ENCODE results near the gene MOB3A. TPM values are rescaled to one million over a fixed set of nuclear protein-coding genes. Genes with fewer than 3 reads are reported as not detected.
A peak's percentile ranks its signal among the peaks of the same experiment; 100 is the strongest.

The MOB3A gene
- total RNA-seq, 3 donors from 2014 or later = 128 to 137 (median 137) TPM

- Mint-ChIP-seq H3K4me1 (ENCODE audit: low read depth) (peaks cover 48% of the 10 kb centered on the region), H3K9me3 (no peaks in the 10 kb centered on the region)
Measured at GRCh38 chr19:2047076-2047448, 49.1 kb downstream of the MOB3A start.

GRCh38 chr19:2046046-2046907, 49.8 kb downstream of the MOB3A start:
- ATAC-seq = no peak
- H3K4me1 Mint-ChIP-seq (ENCODE audit: low read depth) = peaks cover 44% of the 10 kb centered on the region
- H3K9me3 Mint-ChIP-seq = no peaks in the 10 kb centered on the region
- peaks cover 6% of the 10 kb centered on the region for H3K36me3 Mint-ChIP-seq (ENCODE audit: insufficient read depth)
- no peak for DNase-seq
- H3K27me3 Mint-ChIP-seq (ENCODE audit: low read depth) = no peaks in the 10 kb centered on the region
- no peak overlapping the region for H3K4me3 Mint-ChIP-seq

More at GRCh38 chr19:2047076-2047448, 49.1 kb downstream of the MOB3A start:
- Mint-ChIP-seq H3K4me3 (no peak overlapping the region), H3K36me3 (ENCODE audit: insufficient read depth) (peaks cover 6% of the 10 kb centered on the region), H3K27me3 (ENCODE audit: low read depth) (no peaks in the 10 kb centered on the region)
- ATAC-seq = no peak
- DNase-seq = no peak

GRCh38 chr19:2045501-2046045, 50.6 kb downstream of the MOB3A start:
- no peak overlapping the region for H3K4me3 Mint-ChIP-seq
- peaks cover 44% of the 10 kb centered on the region for H3K4me1 Mint-ChIP-seq (ENCODE audit: low read depth)
- no peaks in the 10 kb centered on the region for H3K27me3 Mint-ChIP-seq (ENCODE audit: low read depth)
- H3K9me3 Mint-ChIP-seq = no peaks in the 10 kb centered on the region
- peaks cover 6% of the 10 kb centered on the region for H3K36me3 Mint-ChIP-seq (ENCODE audit: insufficient read depth)
- DNase-seq (no peak), ATAC-seq (no peak)

GRCh38 chr19:2044709-2045500, 51.2 kb downstream of the MOB3A start:
- no peak overlapping the region for H3K4me3 Mint-ChIP-seq

GRCh38 chr19:2043961-2044708, 52.0 kb downstream of the MOB3A start:
- no peaks in the 10 kb centered on the region for H3K27me3 Mint-ChIP-seq (ENCODE audit: low read depth)
- no peaks in the 10 kb centered on the region for H3K9me3 Mint-ChIP-seq
- peaks cover 38% of the 10 kb centered on the region for H3K4me1 Mint-ChIP-seq (ENCODE audit: low read depth)
- ATAC-seq (no peak), DNase-seq (no peak)
- H3K36me3 Mint-ChIP-seq (ENCODE audit: insufficient read depth) = peaks cover 9% of the 10 kb centered on the region
- no peak overlapping the region for H3K4me3 Mint-ChIP-seq

More at GRCh38 chr19:2044709-2045500, 51.2 kb downstream of the MOB3A start:
- Mint-ChIP-seq H3K27me3 (ENCODE audit: low read depth) (no peaks in the 10 kb centered on the region), H3K4me1 (ENCODE audit: low read depth) (peaks cover 44% of the 10 kb centered on the region), H3K36me3 (ENCODE audit: insufficient read depth) (peaks cover 6% of the 10 kb centered on the region), H3K9me3 (no peaks in the 10 kb centered on the region)
- ATAC-seq (no peak), DNase-seq (no peak)

GRCh38 chr19:2043251-2043641, 52.9 kb downstream of the MOB3A start:
- Mint-ChIP-seq H3K4me1 (ENCODE audit: low read depth) (peaks cover 30% of the 10 kb centered on the region), H3K4me3 (peak overlapping the region; percentile 71), H3K36me3 (ENCODE audit: insufficient read depth) (peaks cover 11% of the 10 kb centered on the region), H3K27me3 (ENCODE audit: low read depth) (no peaks in the 10 kb centered on the region), H3K9me3 (no peaks in the 10 kb centered on the region)
- DNase-seq (no peak), ATAC-seq (no peak)

GRCh38 chr19:2042485-2043250, 53.5 kb downstream of the MOB3A start:
- DNase-seq (no peak), ATAC-seq (no peak)
- Mint-ChIP-seq H3K36me3 (ENCODE audit: insufficient read depth) (peaks cover 11% of the 10 kb centered on the region), H3K4me3 (peak overlapping the region; percentile 71), H3K9me3 (no peaks in the 10 kb centered on the region), H3K4me1 (ENCODE audit: low read depth) (peaks cover 26% of the 10 kb centered on the region), H3K27me3 (ENCODE audit: low read depth) (no peaks in the 10 kb centered on the region)

GRCh38 chr19:2041683-2042484, 54.2 kb downstream of the MOB3A start:
- Mint-ChIP-seq H3K27me3 (ENCODE audit: low read depth) (no peaks in the 10 kb centered on the region), H3K36me3 (ENCODE audit: insufficient read depth) (peaks cover 11% of the 10 kb centered on the region), H3K4me3 (peak overlapping the region; percentile 71), H3K4me1 (ENCODE audit: low read depth) (peaks cover 19% of the 10 kb centered on the region), H3K9me3 (no peaks in the 10 kb centered on the region)
- DNase-seq (peak; percentile 99), ATAC-seq (peak; percentile 90 to 93)

GRCh38 chr19:2041433-2041682, 54.8 kb downstream of the MOB3A start:
- Mint-ChIP-seq H3K4me3 (peak overlapping the region; percentile 68), H3K36me3 (ENCODE audit: insufficient read depth) (peaks cover 11% of the 10 kb centered on the region), H3K4me1 (ENCODE audit: low read depth) (peaks cover 18% of the 10 kb centered on the region), H3K27me3 (ENCODE audit: low read depth) (no peaks in the 10 kb centered on the region), H3K9me3 (no peaks in the 10 kb centered on the region)
- no peak for ATAC-seq
- no peak for DNase-seq

- no peaks in the 10 kb centered on the region for H3K9me3 Mint-ChIP-seq
- H3K27me3 Mint-ChIP-seq (ENCODE audit: low read depth) = no peaks in the 10 kb centered on the region
- peaks cover 11% of the 10 kb centered on the region for H3K36me3 Mint-ChIP-seq (ENCODE audit: insufficient read depth)
- peaks cover 18% of the 10 kb centered on the region for H3K4me1 Mint-ChIP-seq (ENCODE audit: low read depth)
- peak overlapping the region; percentile 68 for H3K4me3 Mint-ChIP-seq
- no peak for DNase-seq
- ATAC-seq = no peak
Measured at GRCh38 chr19:2040647-2041432, 55.3 kb downstream of the MOB3A start.

GRCh38 chr19:2039959-2040646, 56.0 kb downstream of the MOB3A start:
- no peaks in the 10 kb centered on the region for H3K27me3 Mint-ChIP-seq (ENCODE audit: low read depth)
- ATAC-seq (no peak), DNase-seq (no peak)
- H3K9me3 Mint-ChIP-seq = peaks cover 4% of the 10 kb centered on the region
- H3K4me1 Mint-ChIP-seq (ENCODE audit: low read depth) = peaks cover 21% of the 10 kb centered on the region
- peaks cover 11% of the 10 kb centered on the region for H3K36me3 Mint-ChIP-seq (ENCODE audit: insufficient read depth)
- no peak overlapping the region for H3K4me3 Mint-ChIP-seq
